B cell (primary cell): ENCODE results near the gene PACRG. TPM values are rescaled to one million over a fixed set of nuclear protein-coding genes. Genes with fewer than 3 reads are reported as not detected.

Experiments
- ATAC-seq: fragments of 200-7000 bp; cut with Tn5 transposase; one replicate; pipeline ENCODE4 v1.10.0; 2021; ENCODE audit warnings: low read depth, mild to moderate bottlenecking, moderate number of reproducible peaks, moderate library complexity
- CTCF ChIA-PET: fragments of 350-600 bp; sonication (Branson Sonifier 250); formaldehyde crosslinking; loops from one replicate; lab custom pipeline; 2021; ENCODE audit warnings: antibody characterized with exemption, inconsistent platforms; lab: Charles Lee
- POLR2A ChIA-PET: fragments of 350-600 bp; sonication (Branson Sonifier 250); formaldehyde crosslinking; loops from one replicate; lab custom pipeline; 2021; ENCODE audit warnings: antibody characterized with exemption; lab: Charles Lee
- DNase-seq: peaks from one replicate; pipeline ENCODE4 v3.0.0; 2013
- H2AFZ ChIP-seq: 2 replicates; pipeline ENCODE4 v1.6.1; 2012; ENCODE audit warnings: mild to moderate bottlenecking, low read depth, low read length; ENCODE audit not compliant: insufficient read depth, poor library complexity, severe bottlenecking
- H3K27ac ChIP-seq, 2 donors: 1 replicate in 1 of 2; 2 replicates in 1 of 2; pipeline ENCODE4 v1.5.1; 2012 to 2013; ENCODE audit warnings: low read length in 2 of 2, mild to moderate bottlenecking in 2 of 2, moderate library complexity in 1 of 2
- H3K27me3 ChIP-seq, 4 experiments: fragments of 200-600 bp in 1 of 4; sonication (generic) in 1 of 4; replicated peaks in 1 of 4; 1 replicate in 2 of 4; 2 replicates in 2 of 4; pipeline versions ENCODE4 v1.6.1 to v1.7.0; 2013 to 2016; ENCODE audit warnings: low read length in 3 of 4, mild to moderate bottlenecking in 2 of 4, mixed read lengths in 1 of 4, moderate library complexity in 1 of 4; ENCODE audit not compliant: insufficient read depth in 4 of 4, control insufficient read depth in 3 of 4; ENCODE audit errors: control extremely low read depth in 1 of 4
- H3K36me3 ChIP-seq, 2 experiments: replicated peaks in 1 of 2; 1 replicate in 1 of 2; 2 replicates in 1 of 2; pipeline versions ENCODE4 v1.6.1 to v1.7.1; 2013; ENCODE audit warnings: low read length in 1 of 2; ENCODE audit not compliant: insufficient read depth in 2 of 2, control insufficient read depth in 1 of 2; ENCODE audit errors: control extremely low read depth in 1 of 2, extremely low read depth in 1 of 2
- H3K4me1 ChIP-seq, 2 donors: fragments of 200-600 bp in 1 of 2; sonication (generic) in 1 of 2; 1 replicate in 1 of 2; 2 replicates in 1 of 2; pipeline versions ENCODE4 v1.5.1 to v1.6.1; 2013 to 2017; ENCODE audit warnings: low read length in 2 of 2; ENCODE audit not compliant: control insufficient read depth in 2 of 2, insufficient read depth in 2 of 2
- H3K4me2 ChIP-seq: replicated peaks from 2 replicates; pipeline ENCODE3; 2012; ENCODE audit warnings: mild to moderate bottlenecking, low read depth, low read length; ENCODE audit not compliant: poor library complexity, severe bottlenecking
- H3K4me3 ChIP-seq, 5 experiments: fragments of 200-600 bp in 1 of 5; sonication (generic) in 1 of 5; 1 replicate in 3 of 5; 2 replicates in 2 of 5; pipeline versions ENCODE4 v1.5.1 to v1.7.0; 2011 to 2016; ENCODE audit warnings: low read length in 4 of 5, mild to moderate bottlenecking in 4 of 5, low read depth in 2 of 5, control low read depth in 1 of 5, moderate library complexity in 1 of 5; ENCODE audit not compliant: insufficient read depth in 1 of 5; ENCODE audit errors: control extremely low read depth in 1 of 5, extremely low read depth in 1 of 5
- H3K79me2 ChIP-seq: fragments of 200-600 bp; sonication (generic); one replicate; pipeline ENCODE4 v1.6.0; 2016; ENCODE audit warnings: low read length; ENCODE audit not compliant: control insufficient read depth, insufficient read depth
- H3K9ac ChIP-seq: fragments of 200-600 bp; sonication (generic); 2 replicates; pipeline ENCODE4 v1.6.1; 2017; ENCODE audit warnings: mild to moderate bottlenecking, low read length, moderate library complexity
- H3K9me3 ChIP-seq, 3 donors: one replicate each; pipeline versions ENCODE4 v1.6.1 to v1.7.1; 2013; ENCODE audit warnings: low read length in 2 of 3; ENCODE audit not compliant: control insufficient read depth in 2 of 3, insufficient read depth in 1 of 3; ENCODE audit errors: control extremely low read depth in 1 of 3
- H4K20me1 ChIP-seq: 2 replicates; pipeline ENCODE4 v1.6.0; 2012; ENCODE audit warnings: mild to moderate bottlenecking, low read length; ENCODE audit not compliant: insufficient read depth, control insufficient read depth, poor library complexity, severe bottlenecking
- H3K27ac Mint-ChIP-seq: one replicate; pipeline ENCODE4 v1.8.0; 2021; ENCODE audit warnings: mixed read lengths
- H3K27me3 Mint-ChIP-seq: one replicate; pipeline ENCODE4 v1.8.0; 2021; ENCODE audit warnings: mixed read lengths
- H3K4me1 Mint-ChIP-seq: one replicate; pipeline ENCODE4 v1.8.0; 2021; ENCODE audit warnings: mixed read lengths
- H3K4me3 Mint-ChIP-seq: one replicate; pipeline ENCODE4 v1.8.0; 2021; ENCODE audit warnings: mixed read lengths
- H3K9me3 Mint-ChIP-seq: one replicate; pipeline ENCODE4 v1.8.0; 2022; ENCODE audit warnings: mixed read lengths; ENCODE audit not compliant: insufficient read depth
- CTCF ChIP-seq: fragments of 200-600 bp; IDR thresholded peaks from one replicate; pipeline ENCODE4 v1.8.0; 2022; ENCODE audit warnings: antibody characterized with exemption, mild to moderate bottlenecking
- EZH2 ChIP-seq: IDR thresholded peaks from 2 replicates; pipeline ENCODE4 v1.6.1; 2012; ENCODE audit warnings: borderline replicate concordance, low read depth, mild to moderate bottlenecking, moderate library complexity, low read length; ENCODE audit not compliant: insufficient read depth, poor library complexity, severe bottlenecking
- WGBS: methylation state at CpG from one replicate; pipeline ENCODE4 v1.1.5; 2013; ENCODE audit warnings: missing lambda C conversion rate; ENCODE audit not compliant: insufficient coverage; 5-methylcytosine and 5-hydroxymethylcytosine counted together
- intact Hi-C: fragments of 100-400 bp; cut with micrococcal nuclease; formaldehyde crosslinking; loops from one replicate; pipeline ENCODE4 v1.10.0; 2022
- polyA plus RNA-seq: library from polyadenylated mRNA; depleted of rRNA; stranded (reverse); fragments of >200 nt; gene quantifications from 2 replicates; pipeline ENCODE4 v1.2.3, GENCODE V29; 2012
- total RNA-seq, 2 donors: library from RNA; stranded (reverse); fragments of 120-200 nt in 1 of 2; gene quantifications; 1 replicate in 1 of 2; 2 replicates in 1 of 2; pipeline versions ENCODE4 v1.2.3 to v1.2.4, GENCODE V29; 2013 to 2022

The PACRG gene
- total and polyA plus RNA-seq, 2 donors (not counting 1 experiment from before 2014, with no cell fraction given): not detected

DNA sequence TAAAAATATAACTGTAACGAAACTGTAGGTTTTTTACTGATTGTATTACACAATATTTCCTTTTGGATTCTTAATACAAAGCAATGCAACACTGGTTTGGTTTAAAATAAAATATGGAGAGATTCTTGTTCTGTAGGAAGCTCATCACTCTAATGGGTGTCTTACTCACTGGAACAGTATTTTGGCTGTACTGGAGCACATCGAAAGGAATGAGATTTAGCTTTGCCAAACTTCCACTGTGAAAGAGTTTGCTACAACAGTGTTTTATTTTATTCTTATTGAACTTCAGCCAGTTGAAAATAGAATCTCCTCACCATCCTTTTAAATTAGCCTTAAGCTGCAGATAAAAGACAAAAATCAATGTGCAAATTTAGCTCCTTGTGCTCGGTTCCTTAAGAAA, 456.0 kb downstream of the PACRG start:
- Histone ChIP-seq H3K4me3 (no peak overlapping the region), H4K20me1 (no peaks in the 10 kb centered on the region), H3K79me2 (no peaks in the 10 kb centered on the region), H3K4me2 (no peak overlapping the region), H3K9me3 (no peaks in the 10 kb centered on the region), H2AFZ (no peak overlapping the region), H3K9ac (no peak overlapping the region), H3K36me3 (no peaks in the 10 kb centered on the region), H3K27me3 (peaks cover 0 to 4% (median 0%) of the 10 kb centered on the region in 4 experiments), H3K27ac (no peak overlapping the region), H3K4me1 (no peaks in the 10 kb centered on the region)
- ATAC-seq (no peak), DNase-seq (no peak)
- H3K4me1 Mint-ChIP-seq: no peaks in the 10 kb centered on the region
- no peaks in the 10 kb centered on the region for H3K9me3 Mint-ChIP-seq
- no peaks in the 10 kb centered on the region for H3K27me3 Mint-ChIP-seq
- no peak overlapping the region for H3K27ac Mint-ChIP-seq
- ChIA-PET CTCF (interaction anchor here (1.1 kb wide), 1 partner anchor 772 kb away, joined by 4 read pairs; no protein-coding TSS in a partner anchor), POLR2A (no interaction called here)
- H3K4me3 Mint-ChIP-seq: no peak overlapping the region
- intact Hi-C loops: loop anchor here (5.0 kb wide), 1 partner anchor 1743 kb away; no protein-coding TSS in a partner anchor
- no CpG with 5 or more reads among the region's 3 CpGs for WGBS
- TF ChIP-seq EZH2 (no peak), CTCF (no peak)

DNA sequence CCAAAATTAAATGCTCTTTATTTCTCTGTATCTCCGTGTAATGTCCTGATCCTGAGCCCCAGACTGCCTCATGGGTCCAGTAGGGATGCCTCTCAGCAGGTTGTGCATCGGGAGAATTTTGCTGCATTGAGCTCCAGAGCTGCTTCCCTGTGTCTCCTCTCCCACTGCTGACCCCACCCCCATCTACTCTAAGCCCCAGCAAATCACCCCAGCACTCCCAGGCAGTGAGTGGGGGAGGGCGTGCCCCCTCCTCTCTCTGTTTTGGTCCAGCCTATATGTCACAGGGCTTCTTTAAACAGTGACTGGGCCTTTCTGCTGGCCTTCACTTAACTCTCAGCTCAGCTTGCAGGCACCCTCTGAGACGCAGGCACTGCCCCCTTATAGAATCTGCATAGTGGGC, 458.0 kb downstream of the PACRG start:
- DNase-seq: no peak

More for the DNA sequence above, 458.0 kb downstream of the PACRG start:
- Mint-ChIP-seq H3K27ac (no peak overlapping the region), H3K4me3 (no peak overlapping the region), H3K27me3 (no peaks in the 10 kb centered on the region), H3K9me3 (no peaks in the 10 kb centered on the region), H3K4me1 (no peaks in the 10 kb centered on the region)
- no peak overlapping the region for H3K27ac ChIP-seq
- ATAC-seq: no peak
- TF ChIP-seq CTCF: no peak
- TF ChIP-seq EZH2: no peak
- no peak overlapping the region for H3K4me3 ChIP-seq
- no peak overlapping the region for H3K9ac ChIP-seq
- WGBS: 76% methylated on average over 3 of the region's 4 CpGs
- no peaks in the 10 kb centered on the region for H3K79me2 ChIP-seq
- H3K27me3 ChIP-seq: peaks cover 0 to 4% (median 0%) of the 10 kb centered on the region in 4 experiments
- no peaks in the 10 kb centered on the region for H3K4me1 ChIP-seq
- intact Hi-C loops: no loop called here
- H4K20me1 ChIP-seq: no peaks in the 10 kb centered on the region
- no peaks in the 10 kb centered on the region for H3K9me3 ChIP-seq
- ChIA-PET POLR2A (no interaction called here), CTCF (interaction anchor here (1.5 kb wide), 1 partner anchor 15 kb away, joined by 4 read pairs; no protein-coding TSS in a partner anchor)
- H3K36me3 ChIP-seq: no peaks in the 10 kb centered on the region
- no peak overlapping the region for H3K4me2 ChIP-seq
- H2AFZ ChIP-seq: no peak overlapping the region
